Measurements from ENCODE around the gene IL17D.

- no peak for TF ChIP-seq CTCF (IDR thresholded peaks at IDR 0.05)
- no peak for TF ChIP-seq POLR2A (IDR thresholded peaks at IDR 0.05)
- no peak for TF ChIP-seq EP300 (IDR thresholded peaks at IDR 0.05)
Measured at GRCh38 chr13:20682061-20682460, 21.4 kb upstream of the IL17D start.
